A549 (cell line): ENCODE results near the gene THOC5.

Experiments used
- CBX8 ChIP-seq: fragments of 200-600 bp; sonication (generic); IDR thresholded peaks from 2 replicates; pipeline ENCODE4 v1.6.1; 2016
- POLR2A ChIP-seq: IDR thresholded peaks from 2 replicates; pipeline ENCODE4 v1.6.1; 2012; ENCODE audit warnings: mild to moderate bottlenecking, low read length
- POLR2AphosphoS2 ChIP-seq: conservative IDR thresholded peaks from 2 replicates; pipeline ENCODE4 v1.6.1; 2012; ENCODE audit warnings: low read length, improper control_type of control experiment, inconsistent platforms
- RAD21 ChIP-seq, 2 experiments: fragments of >200 bp in 1 of 2; sonication (Bioruptor Twin) in 1 of 2; formaldehyde crosslinking in 1 of 2; IDR thresholded peaks in 1 of 2; conservative IDR thresholded peaks in 1 of 2; 2 replicates in 1 of 2; 3 replicates in 1 of 2; pipeline ENCODE4 v1.6.1; 2012 to 2018; ENCODE audit warnings: inconsistent platforms in 1 of 2
- SMC3 ChIP-seq: fragments of >200 bp; sonication (Bioruptor Twin); formaldehyde crosslinking; IDR thresholded peaks from 3 replicates; pipeline ENCODE4 v1.6.1; 2018; ENCODE audit warnings: inconsistent platforms
- TF ChIP-seq, protein P1 (sequence below): fragments of >200 bp; sonication (Bioruptor Twin); formaldehyde crosslinking; IDR thresholded peaks from 3 replicates; pipeline ENCODE4 v1.5.1; 2016
- TF ChIP-seq, protein P2 (sequence below): fragments of 450-650 bp; IDR thresholded peaks from 2 replicates; pipeline ENCODE4 v1.6.1; 2014; ENCODE audit warnings: antibody characterized with exemption
- TF ChIP-seq, protein P3 (sequence below): fragments of 250-450 bp; sonication (Bioruptor Pico); IDR thresholded peaks from 2 replicates; pipeline ENCODE4 v1.5.0; 2021; ENCODE audit warnings: mild to moderate bottlenecking, moderate library complexity, borderline replicate concordance

DNA sequence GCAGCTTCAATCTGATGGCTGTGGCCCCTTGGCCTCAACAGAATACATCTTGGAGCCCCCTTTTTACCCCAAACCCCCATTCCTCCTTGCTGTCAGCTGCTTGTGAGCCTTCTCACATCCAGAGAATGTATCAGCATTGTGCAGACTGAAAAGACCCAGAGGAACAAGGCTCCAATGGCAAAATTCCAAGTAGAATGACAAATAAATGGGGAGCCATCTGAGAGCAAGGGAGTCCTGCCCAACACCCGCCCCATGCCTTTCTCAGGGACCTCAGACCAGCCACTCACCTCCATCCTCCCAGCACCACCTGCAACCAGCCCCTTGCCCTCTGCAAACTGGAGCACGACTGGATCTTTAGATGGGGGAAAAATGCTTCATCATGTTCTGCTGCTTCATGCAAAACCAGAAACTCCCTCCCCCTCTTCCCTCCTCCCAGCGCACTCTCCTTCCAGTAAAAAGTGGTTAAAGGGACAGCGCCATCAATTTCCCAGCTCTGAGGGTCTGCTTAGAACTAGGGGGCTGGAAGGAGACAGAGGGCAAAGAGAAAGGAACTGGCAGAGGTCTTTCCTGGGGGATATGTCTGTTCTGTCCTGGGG is 75.7 kb downstream of the THOC5 start:
- no peak for TF ChIP-seq POLR2A
- TF ChIP-seq, protein P1, sequence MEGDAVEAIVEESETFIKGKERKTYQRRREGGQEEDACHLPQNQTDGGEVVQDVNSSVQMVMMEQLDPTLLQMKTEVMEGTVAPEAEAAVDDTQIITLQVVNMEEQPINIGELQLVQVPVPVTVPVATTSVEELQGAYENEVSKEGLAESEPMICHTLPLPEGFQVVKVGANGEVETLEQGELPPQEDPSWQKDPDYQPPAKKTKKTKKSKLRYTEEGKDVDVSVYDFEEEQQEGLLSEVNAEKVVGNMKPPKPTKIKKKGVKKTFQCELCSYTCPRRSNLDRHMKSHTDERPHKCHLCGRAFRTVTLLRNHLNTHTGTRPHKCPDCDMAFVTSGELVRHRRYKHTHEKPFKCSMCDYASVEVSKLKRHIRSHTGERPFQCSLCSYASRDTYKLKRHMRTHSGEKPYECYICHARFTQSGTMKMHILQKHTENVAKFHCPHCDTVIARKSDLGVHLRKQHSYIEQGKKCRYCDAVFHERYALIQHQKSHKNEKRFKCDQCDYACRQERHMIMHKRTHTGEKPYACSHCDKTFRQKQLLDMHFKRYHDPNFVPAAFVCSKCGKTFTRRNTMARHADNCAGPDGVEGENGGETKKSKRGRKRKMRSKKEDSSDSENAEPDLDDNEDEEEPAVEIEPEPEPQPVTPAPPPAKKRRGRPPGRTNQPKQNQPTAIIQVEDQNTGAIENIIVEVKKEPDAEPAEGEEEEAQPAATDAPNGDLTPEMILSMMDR = no peak
- TF ChIP-seq, protein P2, sequence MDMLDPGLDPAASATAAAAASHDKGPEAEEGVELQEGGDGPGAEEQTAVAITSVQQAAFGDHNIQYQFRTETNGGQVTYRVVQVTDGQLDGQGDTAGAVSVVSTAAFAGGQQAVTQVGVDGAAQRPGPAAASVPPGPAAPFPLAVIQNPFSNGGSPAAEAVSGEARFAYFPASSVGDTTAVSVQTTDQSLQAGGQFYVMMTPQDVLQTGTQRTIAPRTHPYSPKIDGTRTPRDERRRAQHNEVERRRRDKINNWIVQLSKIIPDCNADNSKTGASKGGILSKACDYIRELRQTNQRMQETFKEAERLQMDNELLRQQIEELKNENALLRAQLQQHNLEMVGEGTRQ = no peak
- TF ChIP-seq SMC3 = no peak
- TF ChIP-seq POLR2AphosphoS2 = no peak
- TF ChIP-seq CBX8 = no peak
- TF ChIP-seq, protein P3, sequence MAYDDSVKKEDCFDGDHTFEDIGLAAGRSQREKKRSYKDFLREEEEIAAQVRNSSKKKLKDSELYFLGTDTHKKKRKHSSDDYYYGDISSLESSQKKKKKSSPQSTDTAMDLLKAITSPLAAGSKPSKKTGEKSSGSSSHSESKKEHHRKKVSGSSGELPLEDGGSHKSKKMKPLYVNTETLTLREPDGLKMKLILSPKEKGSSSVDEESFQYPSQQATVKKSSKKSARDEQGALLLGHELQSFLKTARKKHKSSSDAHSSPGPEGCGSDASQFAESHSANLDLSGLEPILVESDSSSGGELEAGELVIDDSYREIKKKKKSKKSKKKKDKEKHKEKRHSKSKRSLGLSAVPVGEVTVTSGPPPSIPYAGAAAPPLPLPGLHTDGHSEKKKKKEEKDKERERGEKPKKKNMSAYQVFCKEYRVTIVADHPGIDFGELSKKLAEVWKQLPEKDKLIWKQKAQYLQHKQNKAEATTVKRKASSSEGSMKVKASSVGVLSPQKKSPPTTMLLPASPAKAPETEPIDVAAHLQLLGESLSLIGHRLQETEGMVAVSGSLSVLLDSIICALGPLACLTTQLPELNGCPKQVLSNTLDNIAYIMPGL (CRISPR knock-in tag) = no peak
- no peak for TF ChIP-seq RAD21 (conservative IDR thresholded peaks at IDR 0.05 in 1 of 2, IDR thresholded peaks at IDR 0.05 in 1 of 2)
